Measurements from ENCODE around the gene ARHGEF10L.

The ARHGEF10L gene

DNA sequence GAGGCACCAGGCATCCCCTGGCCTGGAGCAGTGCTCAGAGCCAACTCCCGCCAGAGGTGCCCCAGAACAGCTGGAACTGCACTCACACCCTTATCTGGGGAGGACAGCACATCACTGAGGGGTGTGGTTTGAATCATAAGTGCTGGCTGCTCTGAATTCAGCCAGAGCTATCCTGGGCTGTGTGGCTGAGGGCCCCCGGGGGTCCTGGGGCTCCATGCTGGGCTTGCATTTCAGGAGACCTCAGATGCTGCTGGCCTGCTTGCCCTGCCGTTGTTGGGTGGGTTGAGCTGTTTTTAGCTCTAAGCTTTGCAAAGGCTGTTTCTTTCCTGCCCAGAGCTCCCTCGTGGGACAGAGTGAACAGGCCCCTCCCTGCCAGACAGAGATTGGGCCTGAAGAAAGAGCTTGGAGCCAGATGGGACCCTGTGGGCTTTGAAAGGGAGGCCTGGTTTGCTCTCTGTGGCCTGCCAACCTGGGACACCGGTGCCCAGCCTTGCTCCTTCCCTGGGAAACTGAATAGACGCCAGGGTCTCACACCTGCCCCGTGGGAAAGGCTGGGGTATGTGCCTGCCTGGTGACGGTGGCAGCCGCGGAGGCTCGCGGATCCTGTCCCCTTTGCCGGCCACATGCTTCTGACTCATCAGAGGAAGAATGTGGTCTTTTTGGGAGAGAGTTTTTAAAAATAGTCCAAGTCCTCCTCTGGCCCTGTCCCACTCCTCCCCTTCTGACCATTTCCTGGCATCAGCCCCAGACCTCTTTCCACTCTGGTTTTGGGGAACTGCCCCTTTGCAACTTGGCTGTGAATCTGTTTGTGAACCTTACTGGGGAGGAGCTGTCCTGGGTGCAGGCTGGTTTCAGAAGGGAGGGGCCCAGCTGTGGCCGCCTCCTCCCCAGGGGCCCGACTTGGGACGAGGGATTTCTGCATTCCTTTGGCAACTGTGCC lies 30.0 kb downstream of the ARHGEF10L start:
- DNase-seq: no peak

GRCh38 chr1:17570228-17570627 lies 30.7 kb downstream of the ARHGEF10L start:
- DNase-seq: no peak

DNA sequence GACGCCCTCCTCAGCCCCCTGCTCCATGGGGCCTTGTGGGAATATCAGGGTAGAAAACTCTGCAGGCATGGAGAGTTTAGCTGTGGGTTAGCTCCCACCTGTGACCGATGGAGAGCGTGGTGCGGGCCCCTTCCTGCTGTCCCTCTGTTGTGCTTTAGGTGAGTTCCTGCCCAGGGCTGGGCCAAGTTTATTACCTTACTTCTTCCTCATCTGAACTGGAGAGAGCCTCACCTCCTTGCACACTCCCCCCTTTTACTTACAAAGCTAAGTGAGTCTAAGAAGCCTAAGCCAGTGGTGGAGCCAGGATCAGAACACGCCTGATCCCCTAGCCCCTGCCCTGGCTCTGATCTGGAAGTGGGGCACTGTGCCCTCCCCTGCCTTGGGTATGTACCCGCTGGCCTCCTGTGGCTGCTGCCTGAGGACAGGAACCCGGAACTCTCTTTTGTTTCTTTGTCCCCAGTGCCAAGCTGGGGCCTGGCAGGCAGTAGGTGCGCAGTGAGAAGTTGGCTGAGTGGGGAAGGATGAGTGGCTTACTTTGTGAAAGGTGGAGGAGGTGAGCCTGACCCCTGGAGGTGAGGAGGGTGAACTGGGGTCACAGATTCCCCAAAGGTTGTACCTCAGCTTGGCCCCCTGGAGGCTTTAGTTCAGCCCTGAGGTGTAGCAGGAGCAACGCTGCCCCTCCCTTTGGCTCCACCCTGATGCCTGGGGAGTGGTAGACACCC lies 32.9 kb downstream of the ARHGEF10L start:
- no peak for DNase-seq

GRCh38 chr1:17573518-17574041 lies 34.1 kb downstream of the ARHGEF10L start:
- DNase-seq: no peak

GRCh38 chr1:17574516-17574915 lies 35.0 kb downstream of the ARHGEF10L start:
- DNase-seq: no peak

- no peak for DNase-seq
Observed at GRCh38 chr1:17575797-17576518, 36.5 kb downstream of the ARHGEF10L start.

DNA sequence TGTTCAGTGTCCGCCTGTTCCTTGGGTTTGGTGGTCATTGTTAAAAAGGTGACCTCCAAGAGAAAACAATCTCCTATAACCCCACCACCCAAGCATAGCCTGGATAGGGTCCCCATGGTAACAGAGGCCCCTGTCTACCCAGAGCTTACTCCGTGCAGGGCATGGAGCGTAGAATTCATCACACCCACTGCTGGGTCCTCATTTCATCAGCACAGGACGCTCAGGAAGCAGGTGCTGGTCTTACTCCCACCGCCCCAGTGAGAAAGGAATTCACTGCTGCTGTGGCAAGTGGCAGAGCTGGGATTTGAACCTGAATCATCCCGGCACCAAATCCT lies 37.0 kb downstream of the ARHGEF10L start:
- DNase-seq: no peak

DNA sequence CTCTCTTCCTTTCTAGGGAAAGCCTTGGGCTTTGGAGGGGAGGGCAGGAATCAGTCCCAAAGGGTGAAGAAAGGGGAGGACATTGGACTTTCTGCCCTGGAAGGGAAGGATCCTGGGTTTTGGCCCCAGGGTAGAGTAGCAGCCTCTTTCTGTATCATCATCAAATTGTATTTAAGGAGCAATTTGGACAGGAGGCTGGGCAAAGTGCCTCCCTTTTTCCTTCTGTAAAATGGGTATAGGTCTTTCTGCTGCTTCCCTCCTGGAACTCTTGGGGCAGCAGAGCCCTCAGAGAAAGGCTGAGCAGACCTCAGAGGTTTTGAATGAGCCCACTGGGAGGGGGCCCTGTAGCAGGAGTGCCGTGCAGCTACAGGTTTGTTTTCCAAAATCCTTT lies 38.4 kb downstream of the ARHGEF10L start:
- DNase-seq: no peak

GRCh38 chr1:17579951-17580939 lies 40.7 kb downstream of the ARHGEF10L start:
- DNase-seq: no peak

DNA sequence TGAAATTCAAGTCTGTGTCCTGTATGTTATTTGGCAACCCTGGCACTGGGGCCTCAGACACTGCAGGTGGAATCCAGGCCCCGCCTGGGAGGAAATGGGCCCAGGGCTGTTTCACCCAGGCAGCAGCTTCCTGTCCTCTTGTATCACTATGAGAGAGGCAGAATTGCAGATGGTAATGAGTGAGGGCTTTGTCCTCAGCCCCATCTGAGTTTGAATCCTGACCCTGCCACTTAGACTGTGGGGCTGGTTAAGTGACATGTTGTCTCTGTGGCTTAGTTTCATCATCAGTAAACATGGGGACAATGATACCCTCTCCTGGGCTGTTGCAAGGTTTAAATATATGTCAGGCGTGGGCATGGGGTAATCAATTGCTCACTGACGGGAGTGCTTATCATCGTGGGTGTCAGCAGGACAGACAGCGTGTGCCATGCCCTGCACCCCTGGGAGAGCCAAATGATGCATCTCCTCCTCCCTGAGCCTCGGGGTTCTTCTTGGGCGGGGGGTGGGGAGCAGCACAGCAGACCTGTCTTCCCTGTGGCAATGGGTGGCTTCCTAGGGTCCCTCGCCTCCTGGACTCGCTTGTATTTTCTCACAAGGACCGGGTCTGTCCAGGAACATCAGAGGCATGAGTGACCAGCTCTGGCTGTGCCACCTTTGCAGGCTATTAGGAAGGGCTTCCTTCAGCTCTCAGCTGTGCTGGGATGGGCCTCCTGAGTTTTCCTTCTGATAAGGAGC lies 42.1 kb downstream of the ARHGEF10L start:
- DNase-seq: no peak

DNA sequence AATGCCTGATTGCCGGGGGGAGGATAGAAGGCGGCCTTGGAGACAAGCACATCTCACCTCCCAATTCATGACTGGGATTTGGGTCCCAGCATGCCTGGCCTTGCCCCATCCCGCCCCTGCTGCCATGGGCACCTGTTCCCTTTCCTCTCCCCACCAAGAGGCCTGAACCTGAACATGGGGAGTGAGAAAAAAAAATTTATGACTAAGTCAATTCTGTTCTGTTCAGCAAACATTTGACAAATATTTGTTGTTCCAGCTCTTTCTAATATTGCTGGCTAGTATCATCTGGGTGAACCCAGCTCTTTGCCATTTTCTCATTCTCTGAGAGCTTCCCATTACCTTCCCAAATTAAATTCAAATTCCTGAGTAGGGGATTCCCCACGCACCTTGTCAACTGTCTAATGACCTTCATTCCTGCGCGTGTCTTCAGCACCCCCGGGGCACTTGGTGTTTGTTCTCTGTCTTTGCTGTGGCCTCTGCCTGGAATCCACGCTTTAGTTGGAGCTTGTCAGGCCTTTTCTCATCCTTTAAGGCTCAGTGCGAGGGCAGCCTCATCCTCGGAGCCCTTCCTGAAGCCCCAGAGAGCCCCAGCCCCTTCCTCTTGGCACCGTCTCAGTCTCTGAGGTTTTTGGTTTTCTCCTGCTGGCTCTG lies 42.8 kb downstream of the ARHGEF10L start:
- no peak for DNase-seq

GRCh38 chr1:17584539-17584938 lies 45.0 kb downstream of the ARHGEF10L start:
- DNase-seq: no peak

DNA sequence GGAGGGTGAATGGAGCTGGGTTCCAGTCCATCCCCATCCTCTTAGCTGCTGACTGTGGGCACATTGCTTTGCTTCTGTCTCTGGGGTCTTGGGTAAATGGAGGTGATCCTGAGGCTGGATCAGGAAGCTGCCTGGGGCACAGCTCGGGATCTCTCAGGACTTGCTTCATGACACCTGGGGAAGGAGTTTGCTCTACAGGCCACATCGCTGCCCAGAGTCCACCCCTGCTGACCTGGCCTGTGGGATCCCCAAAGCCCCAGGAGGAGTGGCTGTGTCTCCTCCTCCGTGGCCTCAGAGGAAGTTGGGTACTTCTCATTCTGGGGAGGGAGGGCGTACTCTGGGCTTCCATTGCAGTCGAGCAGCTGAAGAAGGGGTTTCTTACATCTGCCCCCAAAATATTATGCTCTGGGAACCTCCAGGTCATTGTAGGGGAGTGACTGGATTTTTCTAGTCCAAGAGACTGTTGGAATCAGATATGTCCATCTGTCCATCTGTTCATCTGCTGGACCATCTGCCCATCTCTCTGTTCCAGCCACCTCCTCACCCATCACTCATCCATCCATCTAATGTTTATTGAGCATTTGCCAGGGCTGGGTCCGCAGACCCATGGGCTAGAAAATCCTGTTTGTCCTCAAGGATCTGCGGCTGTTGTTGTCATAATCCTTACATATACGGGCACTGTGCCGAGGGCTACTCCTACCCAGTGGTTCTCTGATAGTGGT lies 45.9 kb downstream of the ARHGEF10L start:
- no peak for DNase-seq

DNA sequence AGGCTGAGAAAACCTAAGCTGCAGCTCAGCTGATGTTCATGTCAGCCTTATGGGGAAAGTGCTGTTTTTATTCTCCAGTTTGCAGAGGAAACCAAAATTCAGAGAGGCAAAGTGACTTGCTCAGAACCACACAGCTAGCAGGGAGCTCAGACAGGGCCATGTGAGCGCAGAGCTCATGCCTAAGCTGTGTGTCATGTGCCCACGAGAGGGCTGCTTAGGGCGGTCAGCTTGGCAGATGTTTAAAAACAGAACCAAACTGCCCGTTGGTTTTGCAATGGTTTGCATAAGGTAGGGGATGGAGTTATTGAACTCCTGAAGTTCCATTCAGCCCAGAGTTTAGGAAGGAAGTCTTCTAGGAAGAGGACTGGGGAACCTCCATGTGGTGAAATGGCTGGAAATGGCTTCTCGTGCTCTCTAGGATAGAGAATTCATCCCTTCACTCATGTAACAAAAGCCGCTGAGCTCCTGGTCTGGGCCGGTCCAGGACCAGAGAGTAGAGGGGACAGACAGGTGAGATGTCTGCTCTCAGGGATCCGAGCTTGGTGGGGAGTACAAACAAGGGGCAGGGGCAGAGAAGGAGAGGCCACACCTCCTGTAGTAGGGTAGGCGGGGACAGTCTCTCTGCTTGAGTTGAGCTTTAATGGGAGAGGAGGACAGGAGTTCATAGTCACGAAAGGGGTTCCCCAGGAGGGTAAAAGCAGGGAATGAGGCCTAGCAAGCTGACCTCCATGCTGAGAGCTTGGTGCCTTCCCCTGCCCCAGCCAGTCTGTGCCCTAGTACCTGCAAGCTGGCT lies 46.9 kb downstream of the ARHGEF10L start:
- DNase-seq: no peak

- DNase-seq: no peak
Observed at GRCh38 chr1:17587693-17588047, 48.2 kb downstream of the ARHGEF10L start.

DNA sequence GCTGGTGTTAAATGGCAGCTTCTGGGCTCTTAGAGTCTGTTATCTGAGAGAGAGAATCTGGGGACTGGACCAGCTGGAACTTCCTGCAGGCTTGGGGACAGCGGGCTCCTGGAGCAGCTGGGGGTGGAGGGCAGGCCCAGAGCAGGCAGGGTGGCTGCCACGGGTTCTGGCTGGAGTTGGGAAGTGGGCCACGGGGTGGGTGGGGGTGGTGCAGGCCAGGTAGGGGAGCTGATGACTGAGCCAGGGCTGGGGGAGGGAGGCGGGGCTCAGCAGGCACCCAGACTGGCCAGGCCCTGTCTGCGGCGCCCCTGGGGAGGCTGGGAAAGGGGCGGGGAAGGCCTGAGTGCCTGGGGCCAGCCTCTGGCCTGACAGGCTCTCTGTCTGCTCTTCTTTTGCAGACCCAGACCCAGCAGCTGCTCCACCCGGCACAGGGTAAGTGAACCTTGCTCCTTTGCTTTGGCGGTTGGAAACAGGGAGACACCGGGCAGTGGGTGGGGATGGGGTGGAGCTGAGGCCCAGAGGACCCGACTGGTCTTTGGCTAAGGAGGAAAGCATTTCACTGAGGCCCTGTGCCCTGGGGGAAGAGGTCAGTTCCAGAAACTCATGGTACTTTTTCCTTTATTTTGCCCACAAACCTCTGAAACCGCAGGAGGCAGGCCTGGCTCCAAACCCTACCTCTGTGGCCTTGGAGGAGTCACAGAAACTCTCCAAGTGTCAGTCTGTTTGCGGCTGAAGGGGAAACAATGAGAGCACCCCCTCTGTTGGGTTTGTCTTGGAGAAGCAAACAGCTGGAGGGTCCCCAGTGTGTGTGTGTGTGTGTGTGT lies 48.8 kb downstream of the ARHGEF10L start:
- DNase-seq: no peak

- DNase-seq: no peak
Observed at GRCh38 chr1:17591814-17592430, 52.4 kb downstream of the ARHGEF10L start.

- DNase-seq: no peak
Observed at GRCh38 chr1:17594026-17594425, 54.5 kb downstream of the ARHGEF10L start.
